Measurements from ENCODE around the gene CCDC137. TPM values are rescaled to one million over a fixed set of nuclear protein-coding genes. Genes with fewer than 3 reads are reported as not detected.
A peak's percentile ranks its signal among the peaks of the same experiment; 100 is the strongest.

CCDC137 gene
- total and polyA plus RNA-seq, 2 of the 13 experiments (the other 11 are each of a cell fraction or from before 2014, with no cell fraction given), result 14.6 to 39.1 TPM

GRCh38 chr17:81682565-81683207 lies 16.1 kb downstream of the CCDC137 start:
- DNase-seq (ENCODE audit: low spot score) (no peak), ATAC-seq (peak; percentile 1; the same call in 1 of the 3 replicates), FAIRE-seq (no peak)
- H4K20me1 ChIP-seq (ENCODE audit: insufficient read depth, low read length), result no peaks in the 10 kb centered on the region
- no peaks in the 10 kb centered on the region; a peak in 1 of 5 replicates for H3K27me3 ChIP-seq (ENCODE audit: control insufficient read depth in 1 of 2, insufficient read depth in 2 of 2, low read length in 2 of 2)
- peaks cover 16 to 25% of the 10 kb centered on the region in 2 experiments; a peak in 4 of 5 replicates for H3K36me3 ChIP-seq (replicated peaks in 1 of 2; ENCODE audit: control insufficient read depth in 1 of 2, insufficient read depth in 2 of 2, low read length in 2 of 2)
- H3K79me2 ChIP-seq (ENCODE audit: insufficient read depth, low read length), result peaks cover 35% of the 10 kb centered on the region
- H3K4me2 ChIP-seq (ENCODE audit: low read depth, low read length), result peak overlapping the region; percentile 90
- ChIA-PET CTCF (ENCODE audit: low intra/inter-chr PET ratio, low total read pairs) (no interaction called here), POLR2A (interaction anchor here (0.5 to 4.5 kb wide), 15 partner anchors 10 to 1886 kb away, joined by 3 to 124 read pairs (median 10); partner anchors contain the start of genes CBX8, CCDC137, MCRIP1 and MRPL12)
- in situ Hi-C loops (cut with HindIII; ENCODE audit: extremely low pct_ligation_motif_present, low pct_unique_long_range_greater_than_20kb) (no loop called here), intact Hi-C loops (cut with micrococcal nuclease; ENCODE audit: unreplicated experiment) (no loop called here)
- no peaks in the 10 kb centered on the region for H3K9me3 ChIP-seq (ENCODE audit: low read length)
- BruUV-seq (replicated peaks), result no TSS peak
- peaks cover 43% of the 10 kb centered on the region for H3K4me1 ChIP-seq (ENCODE audit: insufficient read depth, low read length)
- H3K27ac ChIP-seq (ENCODE audit: extremely low read length, insufficient read depth, low read length), result peak overlapping the region; percentile 68
- H3K9ac ChIP-seq (ENCODE audit: insufficient read depth, low read depth, low read length), result peak overlapping the region; percentile 94
- no peak overlapping the region for H2AFZ ChIP-seq (ENCODE audit: low read length)
- WGBS (ENCODE audit: low lambda C conversion rate), result 20% methylated on average over 12 of the region's 19 CpGs
- TF ChIP-seq XRCC5 (optimal IDR thresholded peaks at IDR 0.05; ENCODE audit: low read length), result peak; percentile 15
- 0 out of 2 replicates have a peak, but pooled peaks have one; percentile 7 for TF ChIP-seq EED (CRISPR knock-in tag; IDR thresholded peaks at IDR 0.05)
- 0 out of 2 replicates have a peak, but pooled peaks have one; percentile 27 for TF ChIP-seq ZBTB38 (CRISPR knock-in tag; IDR thresholded peaks at IDR 0.05)
- peak; percentile 0; the same call in 1 of the 3 replicates for TF ChIP-seq MXI1 (IDR thresholded peaks at IDR 0.05; ENCODE audit: borderline replicate concordance, low read depth, low read length)
- TF ChIP-seq ZNF138 (CRISPR knock-in tag; IDR thresholded peaks at IDR 0.05; ENCODE audit: low read depth), result 0 out of 2 replicates have a peak, but pooled peaks have one; percentile 20
- no peak for TF ChIP-seq ZBTB34 (CRISPR knock-in tag; IDR thresholded peaks at IDR 0.05)
- TF ChIP-seq ZNF740 (CRISPR knock-in tag; IDR thresholded peaks at IDR 0.05), result peak; percentile 47; the same call in 1 of the 2 replicates
- TF ChIP-seq FIP1L1 (IDR thresholded peaks at IDR 0.05; ENCODE audit: borderline replicate concordance, insufficient read depth, low read depth, low read length), result no peak
- peak overlapping the region; percentile 94 to 99 (median 97) for H3K4me3 ChIP-seq (replicated peaks in 1 of 3; ENCODE audit: insufficient read depth in 1 of 3, low read depth in 2 of 3, low read length in 3 of 3)
